NCI-H446 (cell line): Measurements from ENCODE around the gene DHFR2.
"Not testable (repeated sequence)": the region's sequence is repeated elsewhere in the genome, so short reads cannot be mapped to it uniquely, and the experiment has no call there.

Experiments used
- DNase-seq, 2 experiments: peaks; one replicate each; lab custom pipeline; 2025; lab: John Stamatoyannopoulos, UW

DHFR2 gene

GRCh38 chr3:94062513-94063404, at the start of gene DHFR2, which contains the start of gene NSUN3:
Gene DHFR2 (minus strand): TSS chr3:94062916. CDS start chr3:94061511, 1,405 bp downstream.
Gene NSUN3 (plus strand): TSS chr3:94063061. CDS start chr3:94063127, 66 bp downstream.
- DNase-seq: peak; percentile 92 to 97

GRCh38 chr3:94110854-94111253, 48.1 kb upstream of the DHFR2 start:
- no peak for DNase-seq

DNA sequence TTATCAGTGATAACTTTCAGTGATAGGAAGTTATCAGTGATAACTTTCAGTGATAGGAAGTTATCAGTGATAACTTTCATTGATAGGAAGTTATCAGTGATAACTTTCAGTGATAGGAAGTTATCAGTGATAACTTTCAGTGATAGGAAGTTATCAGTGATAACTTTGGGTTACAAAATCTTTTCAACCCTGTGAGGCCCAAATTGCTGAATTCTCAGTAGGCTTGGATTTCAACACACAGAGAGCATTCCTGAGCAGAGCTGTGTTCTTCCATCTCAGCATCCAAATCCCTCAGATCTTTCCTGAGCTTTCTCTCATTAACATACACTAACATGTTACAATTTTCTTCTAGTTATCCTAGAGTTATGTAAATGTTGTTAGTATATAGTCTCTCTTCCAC, 47.5 kb upstream of the DHFR2 start:
- DNase-seq: not testable (repeated sequence)

GRCh38 chr3:94106268-94106667, 43.6 kb upstream of the DHFR2 start:
- no peak for DNase-seq

GRCh38 chr3:94101860-94102259, 39.1 kb upstream of the DHFR2 start:
- no peak for DNase-seq

GRCh38 chr3:94099311-94099710, 36.6 kb upstream of the DHFR2 start:
- DNase-seq: no peak

GRCh38 chr3:94098452-94098851, 35.7 kb upstream of the DHFR2 start:
- no peak for DNase-seq

GRCh38 chr3:94095111-94095510, 32.4 kb upstream of the DHFR2 start:
- DNase-seq: no peak

GRCh38 chr3:94093151-94093550, 30.4 kb upstream of the DHFR2 start:
- DNase-seq: no peak

- no peak for DNase-seq
Measured at GRCh38 chr3:94092086-94092485, 29.4 kb upstream of the DHFR2 start.

DNA sequence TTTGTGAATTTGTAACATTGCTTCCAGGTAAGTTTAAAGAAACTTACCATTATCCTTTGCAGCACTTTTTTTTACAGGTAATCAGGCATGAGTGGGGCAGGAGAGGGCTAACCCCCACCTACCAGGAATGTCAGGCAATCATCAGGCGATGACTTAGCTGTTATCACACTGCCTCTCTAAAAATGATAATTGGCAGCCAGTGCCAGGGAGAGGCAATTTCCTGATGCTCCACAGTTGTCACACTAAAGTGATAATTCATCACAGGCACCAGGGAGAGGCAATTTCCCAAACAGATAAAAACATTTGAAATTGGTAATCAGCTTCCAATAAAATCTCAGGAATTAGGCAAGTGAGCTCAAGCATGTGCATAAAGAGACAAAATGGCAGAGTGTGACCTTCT, 26.4 kb upstream of the DHFR2 start:
- no peak for DNase-seq

DNA sequence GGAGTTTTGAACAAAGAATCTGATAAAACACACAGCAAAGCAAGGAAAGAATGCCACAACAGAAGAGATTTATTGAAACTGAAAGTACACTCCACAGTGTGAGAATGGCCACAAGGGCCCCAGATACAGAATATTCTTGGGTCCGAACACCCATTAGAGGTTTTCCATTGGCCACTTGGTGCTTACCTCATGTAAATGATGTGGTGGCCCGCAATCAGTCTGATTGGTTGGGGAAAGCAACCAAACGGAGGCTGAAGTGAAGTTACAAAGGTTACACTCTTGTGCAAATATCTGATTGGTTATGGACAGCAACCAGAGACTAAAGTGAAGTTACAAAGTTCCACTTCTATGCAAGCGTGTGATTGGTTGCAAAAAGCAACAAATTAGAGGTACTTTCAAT, 20.5 kb upstream of the DHFR2 start:
- no peak for DNase-seq

GRCh38 chr3:94082391-94082937, 19.7 kb upstream of the DHFR2 start:
- no peak for DNase-seq

DNA sequence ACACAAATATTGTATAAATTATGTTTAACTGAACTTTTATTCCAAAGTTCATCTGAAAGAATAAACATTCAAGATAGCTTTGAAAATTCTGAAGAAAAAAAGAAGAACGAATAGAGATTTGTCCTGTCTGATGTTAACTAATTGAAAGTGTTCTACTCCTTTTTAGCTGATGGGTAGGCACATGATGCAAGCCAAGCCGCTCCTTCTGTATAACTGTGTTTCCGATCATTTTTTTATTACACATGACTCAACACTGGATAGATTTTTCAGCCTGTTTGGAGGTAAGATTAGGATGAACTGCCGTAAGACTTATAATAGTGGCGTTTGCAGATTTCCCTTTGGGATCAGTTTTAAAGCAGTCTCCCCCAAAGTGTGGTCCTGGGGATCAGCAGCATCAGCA, 19.2 kb upstream of the DHFR2 start:
- no peak for DNase-seq

- not testable (repeated sequence) for DNase-seq
Measured at GRCh38 chr3:94080552-94080951, 17.8 kb upstream of the DHFR2 start.

- no peak for DNase-seq
Measured at GRCh38 chr3:94076055-94076454, 13.3 kb upstream of the DHFR2 start.

DNA sequence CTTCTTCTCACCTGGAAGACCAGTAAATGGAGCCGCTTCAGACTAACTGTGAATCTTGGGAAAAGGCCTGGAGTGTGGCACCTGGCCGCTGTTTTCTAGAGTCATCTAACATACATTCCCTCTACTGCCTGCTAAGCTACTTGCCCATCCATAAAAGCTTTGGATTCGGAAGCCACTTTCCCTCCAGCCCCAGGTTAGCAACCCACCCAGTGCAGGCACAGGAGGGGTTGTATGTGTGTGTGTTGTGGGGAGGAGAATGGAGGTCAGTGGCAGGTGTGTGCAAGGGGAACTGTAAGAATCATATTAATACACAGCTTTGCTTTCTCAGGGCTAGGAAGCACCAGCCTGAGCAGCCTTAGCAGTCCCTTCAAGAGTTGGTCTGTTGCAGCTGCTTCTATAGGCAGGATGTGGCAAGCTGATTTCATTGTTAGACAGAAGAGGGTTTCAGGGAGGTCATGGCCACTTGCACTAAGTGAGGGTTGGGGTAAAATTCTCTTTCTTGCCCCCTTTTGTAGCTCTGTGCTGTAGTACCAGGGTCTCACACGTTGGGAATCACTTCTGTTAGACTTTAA, 9.1 kb upstream of the DHFR2 start:
- no peak for DNase-seq

DNA sequence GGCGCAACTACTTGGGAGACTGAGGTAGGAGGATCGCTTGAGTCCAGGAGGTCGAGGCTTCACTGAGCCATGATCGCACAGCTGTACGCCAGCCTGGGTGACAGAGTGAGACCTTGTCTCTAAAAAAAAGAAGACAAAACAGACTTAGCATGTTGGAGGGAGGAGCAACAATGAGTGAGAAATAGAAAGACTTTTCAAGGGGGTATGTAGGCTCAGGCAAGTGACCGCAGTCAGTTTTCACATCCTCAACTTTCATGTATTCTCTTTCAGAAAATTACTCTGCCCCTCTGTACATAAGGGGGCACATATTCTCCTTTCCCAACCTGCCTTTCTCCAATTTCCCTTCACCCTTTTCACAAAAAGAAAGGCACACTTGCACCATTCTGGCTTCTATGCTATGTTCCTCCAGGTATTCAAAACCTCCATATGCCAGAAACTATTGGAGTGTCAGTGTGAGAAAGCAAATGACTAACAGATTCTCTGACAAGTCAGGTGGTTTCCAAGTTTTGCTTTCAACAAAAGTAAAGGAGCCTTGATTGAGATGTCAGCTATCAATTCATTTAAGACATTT, 7.7 kb upstream of the DHFR2 start:
- DNase-seq: no peak

GRCh38 chr3:94069194-94069813, 6.6 kb upstream of the DHFR2 start:
- peak in 1 of 2 experiments; percentile 30 for DNase-seq

DNA sequence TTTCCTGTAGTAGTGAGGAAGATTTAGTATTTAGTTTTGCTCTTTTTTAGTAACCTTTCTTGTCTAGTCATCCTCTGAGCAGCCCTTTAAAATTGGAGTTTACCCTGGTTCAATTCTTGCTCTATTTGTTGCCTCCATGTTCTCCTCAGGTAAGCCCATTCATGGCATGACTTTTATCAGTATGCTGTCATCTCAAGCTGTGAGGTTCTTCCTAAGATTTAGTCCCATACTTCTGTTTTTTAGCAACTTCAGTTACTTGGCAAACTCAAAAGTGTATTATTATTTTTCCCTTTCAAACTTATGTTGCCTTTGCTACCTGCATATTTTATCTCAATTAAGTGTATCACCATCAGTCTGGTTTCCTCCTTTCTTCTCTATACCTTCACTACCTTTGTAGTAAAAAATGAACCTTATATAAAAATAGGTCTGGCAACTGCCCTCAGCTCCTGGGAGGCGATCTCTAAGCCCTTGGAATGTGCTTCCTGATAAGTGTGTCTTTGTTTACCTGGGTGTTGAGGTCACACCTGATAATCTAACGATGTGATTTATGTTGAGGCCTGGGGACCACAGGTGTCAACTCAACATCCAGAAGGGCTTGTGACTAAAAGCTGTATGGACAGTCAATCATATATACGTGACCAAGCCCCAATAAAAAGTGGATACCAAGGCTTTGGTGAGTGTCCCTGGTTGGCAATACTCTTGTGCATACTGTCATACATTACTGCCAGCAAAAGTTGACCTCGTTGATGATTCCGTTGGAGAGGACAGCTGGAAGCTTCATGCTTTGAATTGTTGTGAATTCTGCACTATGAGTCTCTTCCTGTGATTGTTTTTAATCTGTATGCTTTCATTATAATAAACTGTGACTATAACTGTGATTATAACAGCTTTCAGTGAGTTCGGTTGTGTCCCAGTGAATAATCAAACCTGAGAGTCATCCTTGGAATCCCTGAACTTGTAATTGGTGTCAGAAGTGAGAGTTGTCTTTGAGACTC, 4.1 kb upstream of the DHFR2 start:
- DNase-seq: no peak
